Testis (tissue), 3 donors: Measurements from ENCODE around the gene MRPL48. TPM values are rescaled to one million over a fixed set of nuclear protein-coding genes. Genes with fewer than 3 reads are reported as not detected.
"Not testable (repeated sequence)": the region's sequence is repeated elsewhere in the genome, so short reads cannot be mapped to it uniquely, and the experiment has no call there.

Experiments
- DNase-seq: peaks from one replicate; pipeline ENCODE4 v3.0.0-alpha.2; 2019
- H3K27ac ChIP-seq, 2 donors: fragments of 200-600 bp; sonication (generic); one replicate each; pipeline ENCODE4 v1.5.1; 2019
- H3K27me3 ChIP-seq: fragments of 200-600 bp; sonication (generic); one replicate; pipeline ENCODE4 v1.5.1; 2019
- H3K36me3 ChIP-seq: fragments of 200-600 bp; sonication (generic); one replicate; pipeline ENCODE4 v1.5.1; 2017; ENCODE audit warnings: low read depth; ENCODE audit errors: missing control alignments
- H3K4me1 ChIP-seq: fragments of 200-600 bp; sonication (generic); one replicate; pipeline ENCODE4 v1.5.1; 2019
- H3K4me3 ChIP-seq, 2 donors: fragments of 200-600 bp; sonication (generic); one replicate each; pipeline ENCODE4 v1.5.1; 2017 to 2019
- H3K9me3 ChIP-seq: fragments of 200-600 bp; sonication (generic); one replicate; pipeline ENCODE4 v1.5.1; 2017
- CTCF ChIP-seq, 3 experiments: fragments of 450-650 bp in 2 of 3; fragments of 200-600 bp in 1 of 3; sonication (generic) in 1 of 3; IDR thresholded peaks; one replicate each; pipeline ENCODE4 v1.5.1; 2016 to 2019; ENCODE audit warnings: antibody characterized with exemption in 3 of 3, mild to moderate bottlenecking in 2 of 3, moderate library complexity in 1 of 3
- POLR2A ChIP-seq: fragments of 450-650 bp; IDR thresholded peaks from one replicate; pipeline ENCODE4 v1.6.1; 2017; ENCODE audit warnings: antibody characterized with exemption, mild to moderate bottlenecking, moderate library complexity
- whole genome bisulfite sequencing, 2 donors: methylation state at CpG; one replicate each; pipeline ENCODE4 v1.1.5; 2018; 5-methylcytosine and 5-hydroxymethylcytosine counted together
- intact Hi-C: fragments of 100-400 bp; cut with DNase I; formaldehyde crosslinking; loops from one replicate; pipeline ENCODE4 v1.15.1; 2023; ENCODE audit warnings: low total_unique reads
- polyA plus RNA-seq: library from polyadenylated mRNA; stranded (reverse); fragments of 350-450 nt; fragmentation: Illumina TruSeq; extraction: RNeasy Lipid Tissue Mini Kit (QIAGEN cat#74804); gene quantifications from one replicate; pipeline ENCODE4 v1.2.3, GENCODE V29; 2014; ENCODE audit warnings: low read depth, low replicate concordance; ENCODE audit not compliant: insufficient read depth
- total RNA-seq, 2 donors: library from RNA; depleted of rRNA; stranded (reverse); fragments of >200 nt; gene quantifications; one replicate each; pipeline ENCODE4 v1.2.3, GENCODE V29; 2016

Gene MRPL48
- total and polyA plus RNA-seq, 3 donors from 2014 or later: 9.1 to 16.9 (median 10.7) TPM

GRCh38 chr11:73762732-73763131 lies 24.9 kb upstream of the MRPL48 start:
- H3K27ac ChIP-seq: no peak overlapping the region
- no peaks in the 10 kb centered on the region for H3K9me3 ChIP-seq
- H3K4me1 ChIP-seq: peaks cover 14% of the 10 kb centered on the region
- H3K4me3 ChIP-seq: no peak overlapping the region
- no peaks in the 10 kb centered on the region for H3K27me3 ChIP-seq
- TF ChIP-seq CTCF (IDR thresholded peaks at IDR 0.05): no peak
- no peak for DNase-seq
- no peaks in the 10 kb centered on the region for H3K36me3 ChIP-seq
- intact Hi-C loops: no loop called here

- intact Hi-C loops: no loop called here
- Histone ChIP-seq H3K36me3 (no peaks in the 10 kb centered on the region), H3K4me3 (no peak overlapping the region), H3K27me3 (no peaks in the 10 kb centered on the region), H3K4me1 (no peaks in the 10 kb centered on the region), H3K9me3 (no peaks in the 10 kb centered on the region), H3K27ac (no peak overlapping the region)
- TF ChIP-seq CTCF (IDR thresholded peaks at IDR 0.05) (no peak), POLR2A (no peak)
- no peak for DNase-seq
- 63 to 83% methylated on average over 1 of the region's 1 CpG for WGBS, 2 donors
These were observed 20.9 kb upstream of the MRPL48 start for GRCh38 chr11:73766763-73767162.

- H3K36me3 ChIP-seq, DNase-seq, H3K4me3 ChIP-seq, H3K4me1 ChIP-seq, H3K27me3 ChIP-seq, H3K9me3 ChIP-seq, H3K27ac ChIP-seq, intact Hi-C loops: not testable (repeated sequence)
- WGBS, 2 donors: 91 to 96% methylated on average over 7 of the region's 7 CpGs
These were observed 16.9 kb upstream of the MRPL48 start for GRCh38 chr11:73770811-73771210.

- 0% methylated on average over 18 to 30 of the region's 30 CpGs for WGBS, 2 donors
- intact Hi-C loops: no loop called here
- peak overlapping the region; percentile 51 to 62 for H3K4me3 ChIP-seq
- peak overlapping the region; percentile 85 to 92 for H3K27ac ChIP-seq
- H3K4me1 ChIP-seq: no peaks in the 10 kb centered on the region
- DNase-seq: peak; percentile 99
- no peaks in the 10 kb centered on the region for H3K9me3 ChIP-seq
- no peaks in the 10 kb centered on the region for H3K27me3 ChIP-seq
- no peak for TF ChIP-seq CTCF (IDR thresholded peaks at IDR 0.05)
- no peak for TF ChIP-seq POLR2A
- H3K36me3 ChIP-seq: no peaks in the 10 kb centered on the region
These were observed 8.4 kb upstream of the MRPL48 start for GRCh38 chr11:73779084-73779902.

- Histone ChIP-seq H3K36me3 (no peaks in the 10 kb centered on the region), H3K27ac (no peak overlapping the region), H3K27me3 (no peaks in the 10 kb centered on the region), H3K4me3 (no peak overlapping the region), H3K9me3 (no peaks in the 10 kb centered on the region), H3K4me1 (peaks cover 5% of the 10 kb centered on the region)
- DNase-seq: no peak
- intact Hi-C loops: no loop called here
- 86 to 92% methylated on average over 6 of the region's 6 CpGs for WGBS, 2 donors
- no peak for TF ChIP-seq CTCF (IDR thresholded peaks at IDR 0.05)
- no peak for TF ChIP-seq POLR2A
These were observed 6.4 kb upstream of the MRPL48 start for GRCh38 chr11:73781303-73781702.
